Hepatocyte (in vitro differentiated cells): ENCODE data around the gene PIGU. TPM values are rescaled to one million over a fixed set of nuclear protein-coding genes. Genes with fewer than 3 reads are reported as not detected.

ENCODE experiments used
- DNase-seq: peaks from one replicate; pipeline ENCODE4 v3.0.0-alpha.2; 2016; ENCODE audit warnings: low spot score
- H2AFZ ChIP-seq: fragments of 200-600 bp; sonication (generic); 2 replicates; pipeline ENCODE4 v1.6.0; 2016; ENCODE audit warnings: antibody characterized with exemption, mild to moderate bottlenecking
- H3K27ac ChIP-seq: fragments of 200-600 bp; sonication (generic); 2 replicates; pipeline ENCODE4 v1.5.1; 2016; ENCODE audit warnings: mild to moderate bottlenecking
- H3K27me3 ChIP-seq: fragments of 200-600 bp; sonication (generic); 2 replicates; pipeline ENCODE4 v1.6.1; 2016
- H3K36me3 ChIP-seq: fragments of 200-600 bp; sonication (generic); replicated peaks from 2 replicates; pipeline ENCODE4 v1.5.1; 2016; ENCODE audit warnings: low read depth; ENCODE audit not compliant: insufficient read depth
- H3K4me1 ChIP-seq: fragments of 200-600 bp; sonication (generic); 2 replicates; pipeline ENCODE4 v1.5.1; 2016; ENCODE audit warnings: mild to moderate bottlenecking, moderate library complexity; ENCODE audit not compliant: insufficient read depth
- H3K4me2 ChIP-seq: fragments of 200-600 bp; sonication (generic); 2 replicates; pipeline ENCODE4 v1.6.0; 2016
- H3K4me3 ChIP-seq: fragments of 200-600 bp; sonication (generic); 2 replicates; pipeline ENCODE4 v1.5.1; 2016; ENCODE audit warnings: mild to moderate bottlenecking
- H3K79me2 ChIP-seq: fragments of 200-600 bp; sonication (generic); 2 replicates; pipeline ENCODE4 v1.6.0; 2017; ENCODE audit warnings: mild to moderate bottlenecking
- H3K9me2 ChIP-seq: fragments of 200-600 bp; sonication (generic); replicated peaks from 2 replicates; pipeline ENCODE4 v1.6.0; 2017; ENCODE audit warnings: mild to moderate bottlenecking; ENCODE audit not compliant: insufficient read depth
- H3K9me3 ChIP-seq: fragments of 200-600 bp; sonication (generic); 2 replicates; pipeline ENCODE4 v1.5.1; 2016; ENCODE audit warnings: low read depth, mild to moderate bottlenecking
- H4K20me1 ChIP-seq: fragments of 200-600 bp; sonication (generic); 2 replicates; pipeline ENCODE4 v1.6.0; 2016; ENCODE audit warnings: mild to moderate bottlenecking; ENCODE audit not compliant: insufficient read depth, poor library complexity, severe bottlenecking
- CTCF ChIP-seq: fragments of 200-600 bp; sonication (generic); IDR thresholded peaks from 2 replicates; pipeline ENCODE4 v1.5.1; 2016; ENCODE audit warnings: antibody characterized with exemption, mild to moderate bottlenecking; ENCODE audit not compliant: poor library complexity
- EZH2 ChIP-seq: fragments of 200-600 bp; sonication (generic); IDR thresholded peaks from 2 replicates; pipeline ENCODE4 v1.6.1; 2016; ENCODE audit warnings: antibody characterized with exemption, mild to moderate bottlenecking, borderline replicate concordance
- EZH2phosphoT487 ChIP-seq: fragments of 200-600 bp; sonication (generic); IDR thresholded peaks from one replicate; pipeline ENCODE4 v1.6.1; 2018; ENCODE audit warnings: antibody characterized with exemption, mild to moderate bottlenecking, low read depth, moderate library complexity; ENCODE audit not compliant: unreplicated experiment, severe bottlenecking
- WGBS: methylation state at CpG from one replicate; pipeline ENCODE4 v1.1.6; 2016; ENCODE audit warnings: low lambda C conversion rate; ENCODE audit errors: missing lambda C conversion rate; 5-methylcytosine and 5-hydroxymethylcytosine counted together
- polyA plus RNA-seq: library from polyadenylated mRNA; unstranded; fragments of >200 nt; fragmentation: Nextera tagmentation; extraction: Ambion mirVana; gene quantifications from 2 replicates; pipeline ENCODE4 v1.2.1, GENCODE V29; 2016
- total RNA-seq: library from RNA; depleted of rRNA; stranded (reverse); fragments of >200 nt; gene quantifications from 2 replicates; pipeline ENCODE4 v1.2.3, GENCODE V29; 2014

The PIGU gene
- total and polyA plus RNA-seq, 2 experiments from 2014 or later: 19.3 to 31.5 TPM

DNA sequence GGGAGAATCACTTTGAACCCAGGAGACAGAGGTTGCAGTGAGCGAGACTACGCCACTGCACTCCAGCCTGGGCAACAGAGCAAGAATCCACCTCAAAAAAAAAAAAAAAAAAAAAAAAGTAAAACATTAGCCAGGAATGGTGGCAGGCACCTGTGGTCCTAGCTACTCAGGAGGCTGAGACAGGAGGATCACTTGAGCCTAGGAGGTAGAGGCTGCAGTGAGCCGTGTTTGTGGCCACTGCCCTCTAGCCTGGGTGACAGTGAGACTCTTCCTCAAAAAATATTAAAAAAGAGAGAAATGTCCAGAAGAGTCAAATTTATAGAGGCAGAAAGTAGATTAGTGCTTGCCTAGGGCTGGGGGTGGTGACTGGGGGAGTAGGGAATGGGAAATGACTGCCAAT is 6.8 kb upstream of the PIGU start:
- Histone ChIP-seq H2AFZ (no peak overlapping the region), H3K27ac (no peak overlapping the region), H3K9me2 (no peaks in the 10 kb centered on the region), H3K4me2 (no peak overlapping the region), H3K4me3 (no peak overlapping the region), H4K20me1 (no peaks in the 10 kb centered on the region), H3K9me3 (no peaks in the 10 kb centered on the region), H3K79me2 (no peaks in the 10 kb centered on the region), H3K4me1 (no peaks in the 10 kb centered on the region), H3K27me3 (no peaks in the 10 kb centered on the region), H3K36me3 (no peaks in the 10 kb centered on the region)
- no peak for DNase-seq
- TF ChIP-seq EZH2 (no peak), CTCF (no peak), EZH2phosphoT487 (no peak)
- WGBS: 86% methylated on average over 3 of the region's 3 CpGs

DNA sequence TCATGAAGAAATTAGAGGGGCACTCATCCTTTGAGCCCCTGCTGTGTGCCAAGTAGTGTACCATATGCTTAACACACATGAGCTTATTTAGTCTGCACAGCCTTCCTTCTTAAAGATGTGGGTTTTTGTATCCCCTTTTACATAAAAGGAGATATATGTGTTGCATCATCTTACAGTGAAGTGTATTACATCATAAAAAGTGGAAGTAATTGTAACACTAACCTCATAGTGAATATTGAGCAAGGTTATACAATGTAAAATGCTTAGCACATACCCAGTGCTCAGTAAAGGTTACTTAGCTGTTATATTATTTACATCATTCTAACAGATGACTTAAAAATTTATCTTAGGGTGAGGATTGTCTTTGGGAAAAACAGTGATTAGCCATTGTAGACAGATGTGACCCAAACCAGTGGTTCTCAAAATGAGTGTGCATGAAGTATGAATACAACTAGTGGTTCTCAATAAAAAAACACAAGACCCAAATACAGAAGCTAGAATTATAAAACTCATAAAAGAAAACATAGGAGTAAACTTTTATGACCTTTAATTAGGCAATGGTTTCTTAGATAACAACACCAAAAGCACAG is 3.8 kb upstream of the PIGU start:
- no peak for TF ChIP-seq CTCF
- TF ChIP-seq EZH2: no peak
- no peak for TF ChIP-seq EZH2phosphoT487
- H3K36me3 ChIP-seq: no peaks in the 10 kb centered on the region
- no peaks in the 10 kb centered on the region for H3K9me2 ChIP-seq
- H3K4me3 ChIP-seq: no peak overlapping the region
- H4K20me1 ChIP-seq: no peaks in the 10 kb centered on the region
- no peak overlapping the region for H2AFZ ChIP-seq
- H3K27me3 ChIP-seq: no peaks in the 10 kb centered on the region
- peaks cover 4% of the 10 kb centered on the region for H3K4me1 ChIP-seq
- no peak overlapping the region for H3K4me2 ChIP-seq
- no peak overlapping the region for H3K27ac ChIP-seq
- H3K9me3 ChIP-seq: no peaks in the 10 kb centered on the region
- DNase-seq: no peak
- peaks cover 5% of the 10 kb centered on the region for H3K79me2 ChIP-seq

GRCh38 chr20:34675993-34676641 is 775 bp downstream of the PIGU start:
- H3K4me2 ChIP-seq: peak overlapping the region; percentile 81
- TF ChIP-seq CTCF (no peak), EZH2 (no peak), EZH2phosphoT487 (no peak)
- no peaks in the 10 kb centered on the region for H3K9me3 ChIP-seq
- DNase-seq: no peak
- H3K79me2 ChIP-seq: peaks cover 39% of the 10 kb centered on the region
- 3% methylated on average over 14 of the region's 14 CpGs for WGBS
- H2AFZ ChIP-seq: peak overlapping the region; percentile 70
- no peaks in the 10 kb centered on the region for H3K27me3 ChIP-seq
- no peaks in the 10 kb centered on the region for H3K36me3 ChIP-seq
- peak overlapping the region; percentile 55 for H3K4me3 ChIP-seq
- no peaks in the 10 kb centered on the region for H4K20me1 ChIP-seq
- peaks cover 8% of the 10 kb centered on the region for H3K4me1 ChIP-seq
- H3K9me2 ChIP-seq: no peaks in the 10 kb centered on the region
- peak overlapping the region; percentile 91 for H3K27ac ChIP-seq
